Measurements from ENCODE around the gene C10orf90. TPM values are rescaled to one million over a fixed set of nuclear protein-coding genes. Genes with fewer than 3 reads are reported as not detected.

Gene C10orf90
- total RNA-seq, 1 donor from 2014 or later: not detected

- no peak overlapping the region for H3K4me3 ChIP-seq
- ATAC-seq (no peak), DNase-seq (no peak)
- peaks cover 5% of the 10 kb centered on the region for H3K27me3 ChIP-seq (ENCODE audit: low read depth)
- intact Hi-C loops (cut with DNase I): no loop called here
- no peaks in the 10 kb centered on the region for H3K4me1 ChIP-seq
- no peaks in the 10 kb centered on the region for H3K36me3 ChIP-seq
- H3K27ac ChIP-seq: no peak overlapping the region
- TF ChIP-seq, protein P1, sequence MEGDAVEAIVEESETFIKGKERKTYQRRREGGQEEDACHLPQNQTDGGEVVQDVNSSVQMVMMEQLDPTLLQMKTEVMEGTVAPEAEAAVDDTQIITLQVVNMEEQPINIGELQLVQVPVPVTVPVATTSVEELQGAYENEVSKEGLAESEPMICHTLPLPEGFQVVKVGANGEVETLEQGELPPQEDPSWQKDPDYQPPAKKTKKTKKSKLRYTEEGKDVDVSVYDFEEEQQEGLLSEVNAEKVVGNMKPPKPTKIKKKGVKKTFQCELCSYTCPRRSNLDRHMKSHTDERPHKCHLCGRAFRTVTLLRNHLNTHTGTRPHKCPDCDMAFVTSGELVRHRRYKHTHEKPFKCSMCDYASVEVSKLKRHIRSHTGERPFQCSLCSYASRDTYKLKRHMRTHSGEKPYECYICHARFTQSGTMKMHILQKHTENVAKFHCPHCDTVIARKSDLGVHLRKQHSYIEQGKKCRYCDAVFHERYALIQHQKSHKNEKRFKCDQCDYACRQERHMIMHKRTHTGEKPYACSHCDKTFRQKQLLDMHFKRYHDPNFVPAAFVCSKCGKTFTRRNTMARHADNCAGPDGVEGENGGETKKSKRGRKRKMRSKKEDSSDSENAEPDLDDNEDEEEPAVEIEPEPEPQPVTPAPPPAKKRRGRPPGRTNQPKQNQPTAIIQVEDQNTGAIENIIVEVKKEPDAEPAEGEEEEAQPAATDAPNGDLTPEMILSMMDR (IDR thresholded peaks at IDR 0.05): no peak
- H3K9me3 ChIP-seq: no peaks in the 10 kb centered on the region
These were observed 48.6 kb downstream of the C10orf90 start for GRCh38 chr10:126621846-126622245.

DNA sequence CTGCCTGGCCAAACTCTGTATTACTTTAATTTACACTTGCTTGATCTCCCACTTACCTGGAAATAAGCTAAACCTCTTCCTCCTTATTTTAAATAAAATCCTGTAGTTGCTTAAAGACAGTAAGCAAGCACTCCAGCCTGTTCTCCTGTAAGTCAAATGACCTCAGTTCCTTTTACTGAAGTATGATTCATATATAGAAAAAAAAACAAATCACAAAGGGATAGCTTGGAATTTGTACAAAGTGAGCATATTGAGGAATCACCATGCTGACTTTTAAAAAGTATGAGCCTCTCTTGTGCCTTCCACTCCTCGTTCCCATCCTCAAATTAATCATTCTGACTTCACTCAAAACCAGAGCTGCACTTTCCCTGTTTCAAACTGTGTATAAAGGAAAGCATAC lies 52.0 kb downstream of the C10orf90 start:
- TF ChIP-seq, protein P1 (IDR thresholded peaks at IDR 0.05): no peak
- Histone ChIP-seq H3K9me3 (no peaks in the 10 kb centered on the region), H3K27ac (no peak overlapping the region), H3K4me1 (no peaks in the 10 kb centered on the region), H3K27me3 (ENCODE audit: low read depth) (no peaks in the 10 kb centered on the region), H3K4me3 (no peak overlapping the region), H3K36me3 (no peaks in the 10 kb centered on the region)
- intact Hi-C loops (cut with DNase I): no loop called here
- DNase-seq (no peak), ATAC-seq (no peak)

- H3K27ac ChIP-seq: no peak overlapping the region
- ATAC-seq: no peak
- no peak for DNase-seq
- H3K4me3 ChIP-seq: no peak overlapping the region
- intact Hi-C loops (cut with DNase I): no loop called here
- no peaks in the 10 kb centered on the region for H3K4me1 ChIP-seq
- H3K27me3 ChIP-seq (ENCODE audit: low read depth): no peaks in the 10 kb centered on the region
- TF ChIP-seq, protein P1 (IDR thresholded peaks at IDR 0.05): no peak
- no peaks in the 10 kb centered on the region for H3K36me3 ChIP-seq
- no peaks in the 10 kb centered on the region for H3K9me3 ChIP-seq
These were observed 52.8 kb downstream of the C10orf90 start for GRCh38 chr10:126617733-126618132.

DNA sequence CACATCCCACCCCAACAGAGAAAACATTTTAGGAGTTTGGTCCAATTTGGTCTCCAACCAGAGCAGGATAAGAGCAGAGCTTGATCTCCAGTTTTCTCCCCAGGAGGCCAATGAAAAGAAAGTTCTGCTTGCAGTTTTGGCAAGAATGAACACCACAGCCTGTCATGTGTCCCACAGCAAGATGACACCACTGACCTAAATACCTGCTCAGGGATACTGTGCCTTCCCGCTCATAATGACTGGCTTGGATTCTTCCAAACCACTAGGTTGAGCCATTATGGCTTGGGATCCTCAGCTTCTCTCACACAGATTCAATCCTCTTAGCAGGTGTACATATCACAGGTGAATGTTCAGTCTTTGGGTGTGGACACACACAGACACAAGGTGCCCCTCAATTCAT lies 53.3 kb downstream of the C10orf90 start:
- H3K9me3 ChIP-seq: no peaks in the 10 kb centered on the region
- H3K4me3 ChIP-seq: no peak overlapping the region
- H3K27me3 ChIP-seq (ENCODE audit: low read depth): no peaks in the 10 kb centered on the region
- TF ChIP-seq, protein P1 (IDR thresholded peaks at IDR 0.05): no peak
- H3K36me3 ChIP-seq: no peaks in the 10 kb centered on the region
- no peaks in the 10 kb centered on the region for H3K4me1 ChIP-seq
- H3K27ac ChIP-seq: no peak overlapping the region
- DNase-seq (no peak), ATAC-seq (no peak)
- intact Hi-C loops (cut with DNase I): no loop called here

DNA sequence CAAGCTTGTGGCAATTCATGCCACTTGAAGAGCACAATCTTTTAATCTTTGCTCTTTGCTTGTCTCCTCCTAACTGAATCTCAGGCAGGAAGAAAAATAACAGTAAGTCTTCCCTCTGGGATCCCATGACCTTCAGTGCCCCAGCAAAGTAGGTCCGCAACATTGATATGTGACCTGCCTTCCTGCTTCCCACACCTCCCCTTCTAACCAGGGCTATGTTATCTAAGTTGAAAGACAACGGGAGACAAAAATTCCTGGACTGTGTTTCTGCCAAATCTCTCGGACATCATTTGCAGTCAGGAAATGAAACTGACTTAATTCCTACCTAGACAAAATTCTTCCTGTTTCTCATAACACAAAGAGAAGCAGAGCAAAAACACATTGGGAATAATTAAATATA lies 53.8 kb downstream of the C10orf90 start:
- no peak for DNase-seq
- intact Hi-C loops (cut with DNase I): no loop called here
- Histone ChIP-seq H3K4me1 (no peaks in the 10 kb centered on the region), H3K4me3 (no peak overlapping the region), H3K36me3 (no peaks in the 10 kb centered on the region), H3K27me3 (ENCODE audit: low read depth) (no peaks in the 10 kb centered on the region), H3K27ac (no peak overlapping the region), H3K9me3 (no peaks in the 10 kb centered on the region)
- no peak for ATAC-seq
- TF ChIP-seq, protein P1 (IDR thresholded peaks at IDR 0.05): no peak

GRCh38 chr10:126611303-126611702 lies 59.2 kb downstream of the C10orf90 start:
- DNase-seq: no peak
- Histone ChIP-seq H3K27me3 (ENCODE audit: low read depth) (no peaks in the 10 kb centered on the region), H3K36me3 (no peaks in the 10 kb centered on the region), H3K4me3 (no peak overlapping the region), H3K27ac (no peak overlapping the region), H3K9me3 (no peaks in the 10 kb centered on the region), H3K4me1 (no peaks in the 10 kb centered on the region)
- TF ChIP-seq, protein P1 (IDR thresholded peaks at IDR 0.05): no peak
- ATAC-seq: no peak
- intact Hi-C loops (cut with DNase I): no loop called here

Measured in lower lobe of right lung (tissue), 2 donors.